Activated CD4-positive, alpha-beta T cell treated with anti-CD3 and anti-CD28 coated beads, Interleukin-2, amount 10 ng/mL, durations not matched to agents 24 days and 14 days (primary cell): ENCODE results near the gene ENTPD6. TPM values are rescaled to one million over a fixed set of nuclear protein-coding genes. Genes with fewer than 3 reads are reported as not detected.
"Not testable (repeated sequence)": the region's sequence is repeated elsewhere in the genome, so short reads cannot be mapped to it uniquely, and the experiment has no call there.

ENCODE experiments used
- DNase-seq: peaks from one replicate; pipeline ENCODE4 v3.0.0; 2022
- H3K27ac Mint-ChIP-seq: one replicate; pipeline ENCODE4 v1.8.0; 2022; ENCODE audit warnings: mild to moderate bottlenecking, mixed read lengths
- H3K27me3 Mint-ChIP-seq: one replicate; pipeline ENCODE4 v1.8.0; 2022; ENCODE audit warnings: mixed read lengths
- H3K36me3 Mint-ChIP-seq: one replicate; pipeline ENCODE4 v1.8.0; 2022; ENCODE audit warnings: low read depth, mild to moderate bottlenecking, mixed read lengths
- H3K4me1 Mint-ChIP-seq: one replicate; pipeline ENCODE4 v1.8.0; 2021; ENCODE audit warnings: mixed read lengths
- H3K4me3 Mint-ChIP-seq: one replicate; pipeline ENCODE4 v1.8.0; 2022; ENCODE audit warnings: mild to moderate bottlenecking, moderate library complexity, mixed read lengths
- H3K9me3 Mint-ChIP-seq: one replicate; pipeline ENCODE4 v1.8.0; 2021; ENCODE audit warnings: mixed read lengths
- intact Hi-C: fragments of 100-400 bp; cut with micrococcal nuclease; formaldehyde crosslinking; loops from one replicate; pipeline ENCODE4 v1.15.1; 2023
- total RNA-seq: library from RNA; stranded (reverse); gene quantifications from 2 replicates; pipeline ENCODE4 v1.2.3, GENCODE V29; 2022

ENTPD6 gene
- 42.1 and 44.2 TPM in 2 replicates for total RNA-seq

DNA sequence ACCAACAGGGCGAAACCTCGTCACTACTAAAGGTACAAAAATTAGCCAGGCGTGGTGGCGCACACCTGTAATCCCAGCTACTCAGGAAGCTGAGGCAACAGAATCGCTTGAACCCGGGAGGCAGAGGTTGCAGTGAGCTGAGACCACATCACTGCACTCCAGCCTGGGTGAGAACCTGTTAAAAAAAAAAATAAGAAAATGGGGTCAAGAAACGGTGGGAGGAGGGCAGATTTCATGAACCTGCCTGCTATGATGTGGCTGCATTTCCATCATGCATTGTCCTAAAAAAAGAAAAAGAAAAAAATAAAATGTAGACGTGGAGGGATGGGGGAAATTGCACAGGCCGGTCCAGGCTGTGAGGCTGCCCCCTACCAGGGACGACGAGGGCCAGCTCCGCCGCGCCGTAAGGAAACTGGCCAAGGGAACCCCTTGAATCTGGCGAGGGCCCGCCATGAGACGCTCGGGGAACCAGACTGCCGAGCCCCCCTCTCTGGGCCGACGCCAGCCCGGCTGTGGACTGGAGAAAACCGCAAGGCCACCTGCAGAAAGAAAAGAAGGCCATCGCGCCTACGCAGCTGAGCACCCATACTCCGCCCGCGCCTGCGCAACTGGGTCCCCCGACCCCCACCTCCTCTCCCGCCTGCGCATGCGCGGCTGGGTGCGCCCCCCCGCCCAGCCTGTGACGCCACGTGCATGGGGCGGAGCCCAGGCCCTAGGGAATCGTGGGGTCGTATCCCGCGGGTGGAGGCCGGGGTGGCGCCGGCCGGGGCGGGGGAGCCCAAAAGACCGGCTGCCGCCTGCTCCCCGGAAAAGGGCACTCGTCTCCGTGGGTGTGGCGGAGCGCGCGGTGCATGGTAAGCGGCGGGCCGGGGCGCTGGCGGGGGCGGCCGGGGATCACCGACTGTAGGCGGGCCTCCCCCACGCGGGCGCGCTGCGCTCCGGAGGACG lies at the start of gene ENTPD6:
ENTPD6 (plus strand) TSS at position 699 of the 948 bp plus-strand sequence. CDS start 10,825 bp downstream, outside the sequence.
- H3K27me3 Mint-ChIP-seq: peaks cover 6% of the 10 kb centered on the region
- H3K36me3 Mint-ChIP-seq: peaks cover 2% of the 10 kb centered on the region
- H3K4me3 Mint-ChIP-seq: peak within 1 kb of the TSS; percentile 94
- H3K9me3 Mint-ChIP-seq: no peaks in the 10 kb centered on the region
- intact Hi-C loops: loop anchor here (1.0 kb wide), 2 partner anchors 53 to 196 kb away; partner anchors contain the start of gene PYGB
- peaks cover 27% of the 10 kb centered on the region for H3K4me1 Mint-ChIP-seq
- H3K27ac Mint-ChIP-seq: peak within 1 kb of the TSS; percentile 79
- peak; percentile 98 for DNase-seq

DNA sequence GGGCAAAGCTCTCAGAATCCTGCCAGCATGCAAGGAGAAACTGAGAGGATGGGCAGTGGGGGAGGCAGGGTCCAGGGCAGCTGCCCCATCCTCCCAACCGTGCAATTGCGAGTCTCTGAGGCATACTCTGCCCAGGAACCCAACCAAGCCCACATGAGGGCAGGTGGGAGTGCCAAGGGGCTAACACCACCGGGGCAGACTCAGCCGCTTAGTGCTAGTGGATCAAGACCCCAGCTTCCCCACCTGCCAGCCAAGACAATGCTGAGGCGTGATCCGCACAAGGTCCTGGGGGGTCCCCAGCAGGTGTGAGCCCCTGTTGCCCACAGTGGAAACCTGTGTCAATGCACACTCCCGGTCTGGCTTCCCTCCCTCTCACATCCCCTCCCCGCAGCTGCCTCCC lies 48.5 kb upstream of the ENTPD6 start:
- Mint-ChIP-seq H3K27me3 (peaks cover 29% of the 10 kb centered on the region), H3K36me3 (no peaks in the 10 kb centered on the region), H3K27ac (no peak overlapping the region), H3K4me1 (peaks cover 4% of the 10 kb centered on the region), H3K9me3 (no peaks in the 10 kb centered on the region), H3K4me3 (no peak overlapping the region)
- intact Hi-C loops: loop anchor here (10.0 kb wide), 1 partner anchor 62 kb away; the partner anchor contains the start of gene VSX1
- no peak for DNase-seq

- H3K27me3 Mint-ChIP-seq: peaks cover 31% of the 10 kb centered on the region
- H3K27ac Mint-ChIP-seq: no peak overlapping the region
- no peaks in the 10 kb centered on the region for H3K9me3 Mint-ChIP-seq
- no peak for DNase-seq
- intact Hi-C loops: loop anchor here (10.0 kb wide), 1 partner anchor 63 kb away; the partner anchor contains the start of gene VSX1
- H3K4me3 Mint-ChIP-seq: no peak overlapping the region
- H3K36me3 Mint-ChIP-seq: no peaks in the 10 kb centered on the region
- peaks cover 4% of the 10 kb centered on the region for H3K4me1 Mint-ChIP-seq
Observed at GRCh38 chr20:25147716-25148115, 47.8 kb upstream of the ENTPD6 start.

GRCh38 chr20:25148181-25148981 lies 47.1 kb upstream of the ENTPD6 start:
- intact Hi-C loops: loop anchor here (10.0 kb wide), 1 partner anchor 64 kb away; the partner anchor contains the start of gene VSX1
- H3K4me1 Mint-ChIP-seq: peaks cover 4% of the 10 kb centered on the region
- DNase-seq: peak; percentile 78
- peaks cover 31% of the 10 kb centered on the region for H3K27me3 Mint-ChIP-seq
- H3K36me3 Mint-ChIP-seq: no peaks in the 10 kb centered on the region
- H3K9me3 Mint-ChIP-seq: no peaks in the 10 kb centered on the region
- H3K4me3 Mint-ChIP-seq: peak overlapping the region; percentile 82
- peak overlapping the region; percentile 75 for H3K27ac Mint-ChIP-seq

GRCh38 chr20:25148982-25149846 lies 46.3 kb upstream of the ENTPD6 start:
- H3K27me3 Mint-ChIP-seq: peaks cover 28% of the 10 kb centered on the region
- peak overlapping the region; percentile 82 for H3K4me3 Mint-ChIP-seq
- H3K36me3 Mint-ChIP-seq: no peaks in the 10 kb centered on the region
- H3K9me3 Mint-ChIP-seq: no peaks in the 10 kb centered on the region
- H3K27ac Mint-ChIP-seq: no peak overlapping the region
- peaks cover 4% of the 10 kb centered on the region for H3K4me1 Mint-ChIP-seq
- intact Hi-C loops: loop anchor here (10.0 kb wide), 1 partner anchor 64 kb away; the partner anchor contains the start of gene VSX1
- DNase-seq: no peak

DNA sequence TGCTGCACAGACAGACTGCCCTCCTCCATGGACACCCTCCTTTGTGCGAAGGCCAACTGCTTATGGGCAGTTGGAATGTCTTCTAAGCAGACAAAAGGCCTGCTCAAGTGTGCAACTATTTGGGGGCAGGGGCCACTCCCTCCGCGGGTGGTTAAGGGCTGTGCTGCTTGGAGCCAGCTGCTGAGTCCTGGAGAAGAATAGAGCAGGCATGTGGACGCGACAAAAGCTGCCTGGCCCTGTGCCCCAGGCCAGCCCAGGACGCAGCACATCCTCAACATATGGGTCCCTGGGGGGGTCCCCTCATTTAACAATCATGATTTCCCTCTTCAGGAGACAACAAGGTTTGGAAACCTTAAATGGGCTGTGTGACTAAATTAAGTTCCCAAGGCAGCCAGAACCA lies 45.5 kb upstream of the ENTPD6 start:
- no peaks in the 10 kb centered on the region for H3K36me3 Mint-ChIP-seq
- H3K9me3 Mint-ChIP-seq: no peaks in the 10 kb centered on the region
- no peak overlapping the region for H3K27ac Mint-ChIP-seq
- H3K4me1 Mint-ChIP-seq: peaks cover 4% of the 10 kb centered on the region
- DNase-seq: no peak
- H3K4me3 Mint-ChIP-seq: peak overlapping the region; percentile 22
- H3K27me3 Mint-ChIP-seq: peaks cover 23% of the 10 kb centered on the region
- intact Hi-C loops: no loop called here

GRCh38 chr20:25158043-25158442 lies 37.5 kb upstream of the ENTPD6 start:
- H3K36me3 Mint-ChIP-seq: no peaks in the 10 kb centered on the region
- no peak overlapping the region for H3K4me3 Mint-ChIP-seq
- no peak overlapping the region for H3K27ac Mint-ChIP-seq
- H3K27me3 Mint-ChIP-seq: peaks cover 4% of the 10 kb centered on the region
- peaks cover 7% of the 10 kb centered on the region for H3K4me1 Mint-ChIP-seq
- intact Hi-C loops: no loop called here
- no peak for DNase-seq
- H3K9me3 Mint-ChIP-seq: peaks cover 3% of the 10 kb centered on the region

- Mint-ChIP-seq H3K27ac (peak overlapping the region; percentile 12), H3K36me3 (no peaks in the 10 kb centered on the region), H3K4me3 (no peak overlapping the region)
Observed at GRCh38 chr20:25160467-25160866, 35.0 kb upstream of the ENTPD6 start.

DNA sequence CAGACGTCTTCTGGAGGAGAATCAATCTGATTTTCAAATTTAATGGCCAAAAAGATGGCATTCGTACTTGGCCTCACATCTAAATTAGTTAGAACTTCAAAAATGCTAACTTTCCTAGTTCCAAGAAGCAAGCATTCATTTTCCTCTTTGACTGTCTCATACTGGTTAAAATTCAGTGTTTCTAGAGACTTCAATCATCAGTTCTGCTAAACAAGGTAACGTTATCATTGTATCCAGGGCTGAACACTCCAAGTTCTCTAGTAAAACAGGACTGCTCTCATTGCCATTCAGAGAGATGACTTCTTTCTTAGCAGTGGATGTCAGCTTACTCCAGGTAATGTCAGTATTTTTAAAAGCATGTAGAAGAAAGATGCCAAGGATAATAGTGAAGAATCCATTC lies 34.6 kb upstream of the ENTPD6 start:
- no peak for DNase-seq
- H3K4me1 Mint-ChIP-seq: peaks cover 7% of the 10 kb centered on the region
- intact Hi-C loops: loop anchor here (5.0 kb wide), 1 partner anchor 169 kb away; the partner anchor contains the start of gene APMAP
- peaks cover 2% of the 10 kb centered on the region for H3K27me3 Mint-ChIP-seq
- peak overlapping the region; percentile 12 for H3K27ac Mint-ChIP-seq
- no peak overlapping the region for H3K4me3 Mint-ChIP-seq
- H3K36me3 Mint-ChIP-seq: no peaks in the 10 kb centered on the region
- peaks cover 3% of the 10 kb centered on the region for H3K9me3 Mint-ChIP-seq

More at GRCh38 chr20:25160467-25160866, 35.0 kb upstream of the ENTPD6 start:
- intact Hi-C loops: loop anchor here (5.0 kb wide), 1 partner anchor 168 kb away; the partner anchor contains the start of gene APMAP
- peaks cover 2% of the 10 kb centered on the region for H3K27me3 Mint-ChIP-seq
- H3K4me1 Mint-ChIP-seq: peaks cover 7% of the 10 kb centered on the region
- peaks cover 3% of the 10 kb centered on the region for H3K9me3 Mint-ChIP-seq
- DNase-seq: no peak

DNA sequence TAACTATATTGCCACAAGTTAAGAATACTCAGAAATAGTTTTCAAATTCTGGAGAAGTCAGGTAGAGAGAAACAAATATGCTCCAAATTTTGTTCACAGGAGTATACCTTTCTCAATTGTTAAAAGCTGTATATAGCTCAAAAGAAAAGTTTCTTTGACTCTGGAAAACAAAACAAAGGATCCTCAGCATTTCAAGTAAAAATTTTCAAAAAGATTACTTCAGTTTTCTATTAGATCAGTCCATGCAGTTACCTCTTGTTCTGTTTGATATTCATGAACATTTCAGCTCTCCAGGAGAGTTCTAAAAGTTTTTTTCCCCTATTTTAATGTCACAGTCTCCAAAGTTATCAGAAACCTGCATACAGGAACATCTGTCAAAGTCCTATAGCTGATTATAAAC lies 30.4 kb upstream of the ENTPD6 start:
- peaks cover 7% of the 10 kb centered on the region for H3K4me1 Mint-ChIP-seq
- H3K36me3 Mint-ChIP-seq: no peaks in the 10 kb centered on the region
- H3K27ac Mint-ChIP-seq: no peak overlapping the region
- no peak for DNase-seq
- peaks cover 16% of the 10 kb centered on the region for H3K27me3 Mint-ChIP-seq
- no peak overlapping the region for H3K4me3 Mint-ChIP-seq
- intact Hi-C loops: no loop called here
- H3K9me3 Mint-ChIP-seq: peaks cover 13% of the 10 kb centered on the region

GRCh38 chr20:25166105-25166782 lies 29.3 kb upstream of the ENTPD6 start:
- Mint-ChIP-seq H3K9me3 (peaks cover 13% of the 10 kb centered on the region), H3K27me3 (peaks cover 17% of the 10 kb centered on the region)
- H3K4me1 Mint-ChIP-seq, H3K36me3 Mint-ChIP-seq, intact Hi-C loops, H3K4me3 Mint-ChIP-seq, DNase-seq, H3K27ac Mint-ChIP-seq: not testable (repeated sequence)

GRCh38 chr20:25173321-25173720 lies 22.2 kb upstream of the ENTPD6 start:
- Mint-ChIP-seq H3K27ac (no peak overlapping the region), H3K36me3 (no peaks in the 10 kb centered on the region), H3K9me3 (peaks cover 12% of the 10 kb centered on the region), H3K4me1 (no peaks in the 10 kb centered on the region), H3K27me3 (peaks cover 23% of the 10 kb centered on the region), H3K4me3 (no peak overlapping the region)
- intact Hi-C loops: no loop called here
- DNase-seq: no peak
